ENCODE measurements around the gene PTPRF.

DNA sequence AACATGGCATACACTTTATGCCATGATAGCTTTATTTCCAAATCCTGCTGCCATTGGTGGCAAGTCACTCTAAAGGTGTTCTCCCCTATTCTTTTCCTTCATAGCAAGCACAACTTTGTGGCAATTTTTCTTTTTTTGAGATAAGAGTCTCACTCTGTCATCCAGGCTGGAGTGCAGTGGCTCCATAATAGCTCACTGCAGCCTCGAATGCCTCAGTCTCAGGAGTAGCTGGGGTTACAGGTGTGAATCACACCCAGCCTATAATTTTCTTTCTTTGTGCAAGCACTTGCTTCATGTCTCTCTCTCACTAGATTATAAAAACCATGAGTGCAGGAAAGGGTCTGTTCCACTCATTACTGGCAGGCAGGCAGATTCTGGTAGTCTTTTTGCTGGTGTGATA is 113.9 kb downstream of the PTPRF start:
- TF ChIP-seq, protein P1, sequence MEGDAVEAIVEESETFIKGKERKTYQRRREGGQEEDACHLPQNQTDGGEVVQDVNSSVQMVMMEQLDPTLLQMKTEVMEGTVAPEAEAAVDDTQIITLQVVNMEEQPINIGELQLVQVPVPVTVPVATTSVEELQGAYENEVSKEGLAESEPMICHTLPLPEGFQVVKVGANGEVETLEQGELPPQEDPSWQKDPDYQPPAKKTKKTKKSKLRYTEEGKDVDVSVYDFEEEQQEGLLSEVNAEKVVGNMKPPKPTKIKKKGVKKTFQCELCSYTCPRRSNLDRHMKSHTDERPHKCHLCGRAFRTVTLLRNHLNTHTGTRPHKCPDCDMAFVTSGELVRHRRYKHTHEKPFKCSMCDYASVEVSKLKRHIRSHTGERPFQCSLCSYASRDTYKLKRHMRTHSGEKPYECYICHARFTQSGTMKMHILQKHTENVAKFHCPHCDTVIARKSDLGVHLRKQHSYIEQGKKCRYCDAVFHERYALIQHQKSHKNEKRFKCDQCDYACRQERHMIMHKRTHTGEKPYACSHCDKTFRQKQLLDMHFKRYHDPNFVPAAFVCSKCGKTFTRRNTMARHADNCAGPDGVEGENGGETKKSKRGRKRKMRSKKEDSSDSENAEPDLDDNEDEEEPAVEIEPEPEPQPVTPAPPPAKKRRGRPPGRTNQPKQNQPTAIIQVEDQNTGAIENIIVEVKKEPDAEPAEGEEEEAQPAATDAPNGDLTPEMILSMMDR (IDR thresholded peaks at IDR 0.05; ENCODE audit: low read depth, low read length, missing input control) = no peak
- TF ChIP-seq YY1 (IDR thresholded peaks at IDR 0.05) (no peak), HNF4A (conservative IDR thresholded peaks at IDR 0.05) (no peak), HNF4G (IDR thresholded peaks at IDR 0.05) (no peak), TAF1 (conservative IDR thresholded peaks at IDR 0.05) (no peak), RAD21 (IDR thresholded peaks at IDR 0.05) (no peak), NR2F2 (IDR thresholded peaks at IDR 0.05) (no peak), GABPA (IDR thresholded peaks at IDR 0.05 in 1 of 2, conservative IDR thresholded peaks at IDR 0.05 in 1 of 2) (no peak)
- TF ChIP-seq, protein P2, sequence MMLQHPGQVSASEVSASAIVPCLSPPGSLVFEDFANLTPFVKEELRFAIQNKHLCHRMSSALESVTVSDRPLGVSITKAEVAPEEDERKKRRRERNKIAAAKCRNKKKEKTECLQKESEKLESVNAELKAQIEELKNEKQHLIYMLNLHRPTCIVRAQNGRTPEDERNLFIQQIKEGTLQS (IDR thresholded peaks at IDR 0.05) = no peak
- TF ChIP-seq, protein P3, sequence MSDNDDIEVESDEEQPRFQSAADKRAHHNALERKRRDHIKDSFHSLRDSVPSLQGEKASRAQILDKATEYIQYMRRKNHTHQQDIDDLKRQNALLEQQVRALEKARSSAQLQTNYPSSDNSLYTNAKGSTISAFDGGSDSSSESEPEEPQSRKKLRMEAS (IDR thresholded peaks at IDR 0.05) = no peak
